ENCODE data around the gene CNTN6. TPM values are rescaled to one million over a fixed set of nuclear protein-coding genes. Genes with fewer than 3 reads are reported as not detected.
"Not testable (repeated sequence)": the region's sequence is repeated elsewhere in the genome, so short reads cannot be mapped to it uniquely, and the experiment has no call there.

Gene CNTN6
- polyA plus RNA-seq, 3 donors = 0.01 to 0.04 TPM; not detected in 1

- H3K27ac ChIP-seq (ENCODE audit: low read depth, low read length) = no peak overlapping the region
- WGBS, 3 donors = 62 to 78% (median 73%) methylated on average over 3 of the region's 3 CpGs
Observed at GRCh38 chr3:1356101-1356500, 263.3 kb downstream of the CNTN6 start.

- WGBS, 3 donors = 74 to 89% (median 87%) methylated on average over 2 of the region's 2 CpGs
- no peak overlapping the region for H3K27ac ChIP-seq (ENCODE audit: low read depth, low read length)
Observed at GRCh38 chr3:1365528-1365927, 272.7 kb downstream of the CNTN6 start.

GRCh38 chr3:1374471-1374870 lies 281.6 kb downstream of the CNTN6 start:
- 30 to 74% (median 73%) methylated on average over 2 of the region's 2 CpGs for WGBS, 3 donors
- H3K27ac ChIP-seq (ENCODE audit: low read depth, low read length) = no peak overlapping the region

- WGBS, 3 donors = 54 to 86% (median 66%) methylated on average over 1 of the region's 1 CpG
- H3K27ac ChIP-seq (ENCODE audit: low read depth, low read length) = no peak overlapping the region
Observed at GRCh38 chr3:1375145-1375544, 282.3 kb downstream of the CNTN6 start.

GRCh38 chr3:1380926-1381646 lies 288.3 kb downstream of the CNTN6 start:
- no peak overlapping the region for H3K27ac ChIP-seq (ENCODE audit: low read depth, low read length)
- WGBS, 3 donors = 62 to 69% (median 63%) methylated on average over 8 of the region's 8 CpGs

GRCh38 chr3:1381647-1382036 lies 288.8 kb downstream of the CNTN6 start:
- no peak overlapping the region for H3K27ac ChIP-seq (ENCODE audit: low read depth, low read length)
- WGBS, 3 donors = 71% methylated on average over 5 of the region's 5 CpGs

- not testable (repeated sequence) for H3K27ac ChIP-seq (ENCODE audit: low read depth, low read length)
- 89 to 96% (median 91%) methylated on average over 20 to 21 of the region's 23 CpGs for WGBS, 3 donors
Observed at GRCh38 chr3:1387396-1387905, 294.6 kb downstream of the CNTN6 start.

- 92 to 93% (median 93%) methylated on average over 19 of the region's 19 CpGs for WGBS, 3 donors
- no peak overlapping the region for H3K27ac ChIP-seq (ENCODE audit: low read depth, low read length)
Observed at GRCh38 chr3:1394188-1394587, 301.4 kb downstream of the CNTN6 start.

GRCh38 chr3:1400571-1400970 lies 307.7 kb downstream of the CNTN6 start:
- 35 to 64% (median 54%) methylated on average over 3 of the region's 3 CpGs for WGBS, 3 donors
- H3K27ac ChIP-seq (ENCODE audit: low read depth, low read length) = no peak overlapping the region

GRCh38 chr3:1404270-1404962 lies 311.6 kb downstream of the CNTN6 start:
- WGBS, 3 donors = 22 to 65% (median 64%) methylated on average over 2 of the region's 2 CpGs
- no peak overlapping the region for H3K27ac ChIP-seq (ENCODE audit: low read depth, low read length)

GRCh38 chr3:1406250-1406649 lies 313.4 kb downstream of the CNTN6 start:
- H3K27ac ChIP-seq (ENCODE audit: low read depth, low read length) = no peak overlapping the region

- 73 to 84% (median 78%) methylated on average over 3 of the region's 3 CpGs for WGBS, 3 donors
- H3K27ac ChIP-seq (ENCODE audit: low read depth, low read length) = no peak overlapping the region
Observed at GRCh38 chr3:1421577-1421976, 328.8 kb downstream of the CNTN6 start.

- no peak overlapping the region for H3K27ac ChIP-seq (ENCODE audit: low read depth, low read length)
- 49 to 70% (median 70%) methylated on average over 3 of the region's 3 CpGs for WGBS, 3 donors
Observed at GRCh38 chr3:1423566-1424089, 330.8 kb downstream of the CNTN6 start.

GRCh38 chr3:1439395-1439794 lies 346.6 kb downstream of the CNTN6 start:
- WGBS, 3 donors = 71 to 80% (median 73%) methylated on average over 2 of the region's 2 CpGs

GRCh38 chr3:1442271-1442670 lies 349.4 kb downstream of the CNTN6 start:
- 77 to 81% (median 78%) methylated on average over 3 of the region's 3 CpGs for WGBS, 3 donors

More at GRCh38 chr3:1439395-1439794, 346.6 kb downstream of the CNTN6 start:
- no peak overlapping the region for H3K27ac ChIP-seq (ENCODE audit: low read depth, low read length)

GRCh38 chr3:1444195-1444594 lies 351.4 kb downstream of the CNTN6 start:
- no peak overlapping the region for H3K27ac ChIP-seq (ENCODE audit: low read depth, low read length)
- WGBS, 3 donors = 76 to 83% (median 83%) methylated on average over 3 of the region's 3 CpGs

More at GRCh38 chr3:1442271-1442670, 349.4 kb downstream of the CNTN6 start:
- no peak overlapping the region for H3K27ac ChIP-seq (ENCODE audit: low read depth, low read length)

GRCh38 chr3:1446531-1446930 lies 353.7 kb downstream of the CNTN6 start:
- no peak overlapping the region for H3K27ac ChIP-seq (ENCODE audit: low read depth, low read length)

GRCh38 chr3:1447452-1447851 lies 354.6 kb downstream of the CNTN6 start:
- 13 to 36% (median 32%) methylated on average over 1 of the region's 1 CpG for WGBS, 3 donors

GRCh38 chr3:1448443-1448842 lies 355.6 kb downstream of the CNTN6 start:
- no peak overlapping the region for H3K27ac ChIP-seq (ENCODE audit: low read depth, low read length)

More at GRCh38 chr3:1447452-1447851, 354.6 kb downstream of the CNTN6 start:
- H3K27ac ChIP-seq (ENCODE audit: low read depth, low read length) = no peak overlapping the region
